Gastrocnemius medialis (tissue), 4 donors: ENCODE results near the gene HSPB7.

Source experiments
- CTCF ChIP-seq, 5 experiments: fragments of 450-650 bp in 3 of 5; fragments of 200-600 bp in 2 of 5; sonication (generic) in 2 of 5; IDR thresholded peaks in 4 of 5; conservative IDR thresholded peaks in 1 of 5; 1 replicate in 4 of 5; 2 replicates in 1 of 5; pipeline ENCODE4 v1.5.1; 2016 to 2019; ENCODE audit warnings: antibody characterized with exemption in 5 of 5, mild to moderate bottlenecking in 3 of 5, moderate library complexity in 3 of 5
- POLR2A ChIP-seq, 2 donors: fragments of 450-650 bp; IDR thresholded peaks; one replicate each; pipeline ENCODE4 v1.6.1; 2017; ENCODE audit warnings: antibody characterized with exemption in 2 of 2, mild to moderate bottlenecking in 2 of 2, moderate library complexity in 2 of 2

- TF ChIP-seq CTCF (IDR thresholded peaks at IDR 0.05 in 4 of 5, conservative IDR thresholded peaks at IDR 0.05 in 1 of 5) = no peak
- TF ChIP-seq POLR2A (IDR thresholded peaks at IDR 0.05) = no peak
These were observed 26.1 kb upstream of the HSPB7 start for GRCh38 chr1:16043950-16044349.
